HFFc6 (cell line): ENCODE measurements around the gene TANGO6. TPM values are rescaled to one million over a fixed set of nuclear protein-coding genes. Genes with fewer than 3 reads are reported as not detected.
"Not testable (repeated sequence)": the region's sequence is repeated elsewhere in the genome, so short reads cannot be mapped to it uniquely, and the experiment has no call there.

Experiments used
- DNase-seq: peaks from one replicate; pipeline ENCODE4 v3.0.0-alpha.2; 2018
- H3K27ac Mint-ChIP-seq: 2 replicates; pipeline ENCODE4 v1.8.0; 2020; ENCODE audit warnings: mild to moderate bottlenecking, mixed read lengths
- H3K27me3 Mint-ChIP-seq: 2 replicates; pipeline ENCODE4 v1.8.0; 2021; ENCODE audit warnings: mild to moderate bottlenecking, moderate library complexity, mixed read lengths; ENCODE audit not compliant: insufficient read depth
- H3K36me3 Mint-ChIP-seq: 2 replicates; pipeline ENCODE4 v1.8.0; 2021; ENCODE audit warnings: low read depth, mixed read lengths
- H3K4me1 Mint-ChIP-seq: 2 replicates; pipeline ENCODE4 v1.8.0; 2020; ENCODE audit warnings: low read depth, mixed read lengths
- H3K4me3 Mint-ChIP-seq: 2 replicates; pipeline ENCODE4 v1.8.0; 2020; ENCODE audit warnings: mild to moderate bottlenecking, moderate library complexity, mixed read lengths
- H3K9me3 Mint-ChIP-seq: 2 replicates; pipeline ENCODE4 v1.8.0; 2020; ENCODE audit warnings: mild to moderate bottlenecking, mixed read lengths
- CTCF ChIP-seq: fragments of 200-600 bp; sonication (generic); IDR thresholded peaks from 2 replicates; pipeline ENCODE4 v1.5.0; 2021; ENCODE audit warnings: antibody characterized with exemption, mild to moderate bottlenecking
- total RNA-seq, 6 experiments: library from RNA; stranded (reverse); fragmentation: NEBNext Ultra II Directional; extraction: Animal tissue kit (Norgen Biotek cat#: 25700); gene quantifications; 2 replicates in 1 of 6; 3 replicates in 5 of 6; pipeline ENCODE4 v1.2.3, GENCODE V29; 2021

TANGO6 gene
- total RNA-seq, 6 experiments from 2014 or later: 14.7 to 22.1 (median 18.9) TPM

DNA sequence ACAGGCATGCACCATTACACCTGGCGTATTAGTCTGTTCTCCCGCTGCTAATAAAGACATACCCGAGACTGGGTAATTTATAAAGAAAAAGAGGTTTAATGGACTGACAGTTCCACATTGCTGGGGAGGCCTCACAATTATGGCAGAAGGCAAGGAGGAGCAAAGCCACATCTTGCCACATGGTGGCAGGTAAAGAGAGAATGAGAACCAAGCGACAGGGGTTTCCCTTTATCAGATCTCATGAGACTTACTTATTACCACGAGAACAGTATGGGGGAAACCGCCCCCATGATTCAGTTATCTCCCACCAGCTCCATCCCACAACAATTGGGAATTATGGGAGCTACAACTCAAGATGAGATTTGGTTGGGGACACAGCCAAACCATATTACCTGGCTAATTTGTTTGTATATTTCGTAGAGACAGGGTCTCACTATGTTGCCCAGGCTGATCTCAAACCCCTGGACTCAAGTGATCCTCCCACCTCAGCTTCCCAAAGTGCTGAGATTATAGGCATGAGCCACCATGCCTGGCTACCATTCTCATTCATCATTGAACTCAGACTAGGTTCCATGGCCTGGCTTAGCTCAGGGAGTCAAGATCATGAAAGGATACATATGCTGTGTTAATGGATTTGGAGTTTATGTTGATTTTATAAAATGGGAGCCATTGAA is 147.0 kb downstream of the TANGO6 start:
- not testable (repeated sequence) for H3K27ac Mint-ChIP-seq, H3K36me3 Mint-ChIP-seq, H3K4me3 Mint-ChIP-seq, H3K9me3 Mint-ChIP-seq, H3K27me3 Mint-ChIP-seq, DNase-seq
- H3K4me1 Mint-ChIP-seq: peaks cover 68% of the 10 kb centered on the region
- TF ChIP-seq CTCF: peak; percentile 37

DNA sequence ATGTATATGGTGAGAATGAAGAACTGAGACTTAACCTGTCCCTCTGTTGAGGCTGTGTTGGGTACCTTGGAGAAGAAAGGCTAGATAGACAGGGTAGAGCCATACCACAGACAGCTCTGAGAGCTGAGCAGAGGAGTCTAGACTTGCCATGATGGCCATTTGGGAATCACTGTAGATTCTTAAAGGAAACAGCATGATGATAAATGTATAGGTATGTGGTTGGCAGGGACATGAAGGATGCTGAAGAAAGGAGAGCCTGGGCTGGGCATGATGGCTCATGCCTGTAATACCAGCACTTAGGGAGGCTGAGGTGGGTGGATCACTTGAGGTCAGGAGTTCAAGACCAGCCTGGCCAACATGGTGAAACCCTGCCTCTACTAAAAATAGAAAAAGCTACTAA is 147.7 kb downstream of the TANGO6 start:
- no peak overlapping the region; the same call in 1 of the 2 replicates for H3K27ac Mint-ChIP-seq
- H3K4me1 Mint-ChIP-seq: peaks cover 68% of the 10 kb centered on the region
- H3K27me3 Mint-ChIP-seq: no peaks in the 10 kb centered on the region; the same call in 1 of the 2 replicates
- TF ChIP-seq CTCF: no peak
- H3K4me3 Mint-ChIP-seq: no peak overlapping the region
- no peak for DNase-seq
- H3K9me3 Mint-ChIP-seq: no peaks in the 10 kb centered on the region
- H3K36me3 Mint-ChIP-seq: peaks cover 4% of the 10 kb centered on the region; the same call in 1 of the 2 replicates

GRCh38 chr16:68992521-68992920 is 149.2 kb downstream of the TANGO6 start:
- Mint-ChIP-seq H3K9me3 (no peaks in the 10 kb centered on the region), H3K27ac (peak overlapping the region; percentile 88), H3K36me3 (peaks cover 12% of the 10 kb centered on the region; the same call in 1 of the 2 replicates), H3K4me1 (peaks cover 74% of the 10 kb centered on the region), H3K4me3 (peak overlapping the region; percentile 75), H3K27me3 (no peaks in the 10 kb centered on the region)
- no peak for TF ChIP-seq CTCF
- DNase-seq: peak; percentile 64

- Mint-ChIP-seq H3K27ac (peak overlapping the region; percentile 92), H3K4me1 (peaks cover 66% of the 10 kb centered on the region)
Observed at GRCh38 chr16:68993456-68993855, 150.1 kb downstream of the TANGO6 start.

DNA sequence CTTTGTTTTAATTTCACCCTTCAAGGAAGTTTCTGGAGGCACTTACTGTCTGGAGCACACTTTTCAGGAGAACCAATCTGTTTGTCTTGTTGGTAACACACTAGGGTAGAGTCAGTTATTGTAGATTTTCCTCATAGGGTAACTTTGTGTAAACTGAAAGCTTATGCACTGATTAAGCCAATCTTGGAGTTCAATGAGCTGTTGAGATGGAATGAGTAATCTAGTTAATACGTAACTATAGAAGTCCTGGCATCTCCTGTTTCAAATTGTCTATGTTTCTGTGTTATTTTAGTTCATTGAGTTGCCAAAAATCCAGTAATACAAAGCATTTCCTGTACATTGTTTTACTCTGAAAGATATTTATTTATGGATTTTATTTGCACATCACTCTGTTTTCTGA is 150.6 kb downstream of the TANGO6 start:
- no peaks in the 10 kb centered on the region for H3K9me3 Mint-ChIP-seq
- DNase-seq: peak; percentile 91
- H3K36me3 Mint-ChIP-seq: peaks cover 15% of the 10 kb centered on the region; the same call in 1 of the 2 replicates
- peak overlapping the region; percentile 92 for H3K27ac Mint-ChIP-seq
- TF ChIP-seq CTCF: no peak
- H3K4me1 Mint-ChIP-seq: peaks cover 66% of the 10 kb centered on the region
- H3K27me3 Mint-ChIP-seq: no peaks in the 10 kb centered on the region
- H3K4me3 Mint-ChIP-seq: peak overlapping the region; percentile 80

More at GRCh38 chr16:68993456-68993855, 150.1 kb downstream of the TANGO6 start:
- no peak for TF ChIP-seq CTCF
- H3K36me3 Mint-ChIP-seq: peaks cover 15% of the 10 kb centered on the region; the same call in 1 of the 2 replicates
- H3K9me3 Mint-ChIP-seq: no peaks in the 10 kb centered on the region
- peak overlapping the region; percentile 80 for H3K4me3 Mint-ChIP-seq
- H3K27me3 Mint-ChIP-seq: no peaks in the 10 kb centered on the region
- DNase-seq: no peak
